SK-N-SH (cell line): ENCODE results near the gene SHISAL1. TPM values are rescaled to one million over a fixed set of nuclear protein-coding genes. Genes with fewer than 3 reads are reported as not detected.

ENCODE experiments used
- CTCF ChIA-PET: fragments of 300-600, 350-600 bp; formaldehyde crosslinking; extraction: SDS; loops from one replicate; lab custom pipeline; 2021; lab: Yijun Ruan, JAX
- POLR2A ChIA-PET: fragments of 350-600 bp; sonication (Branson Sonifier 250); formaldehyde crosslinking; extraction: SDS; loops from one replicate; lab custom pipeline; 2020; ENCODE audit warnings: antibody characterized with exemption, inconsistent platforms; lab: Yijun Ruan, JAX
- DNase-seq: peaks from one replicate; pipeline ENCODE4 v3.0.0; 2012
- H2AFZ ChIP-seq: fragments of 200-600 bp; sonication (generic); 2 replicates; pipeline ENCODE4 v1.8.1; 2016; ENCODE audit warnings: antibody characterized with exemption, mild to moderate bottlenecking, low read depth
- H3F3A ChIP-seq: fragments of 200-600 bp; sonication (generic); replicated peaks from 2 replicates; pipeline ENCODE3; 2016; ENCODE audit warnings: antibody characterized with exemption, mild to moderate bottlenecking; ENCODE audit not compliant: insufficient read depth
- H3K27ac ChIP-seq, 2 experiments: fragments of 200-500 bp in 1 of 2; fragments of 200-600 bp in 1 of 2; sonication (Bioruptor generic) in 1 of 2; sonication (generic), shearing (Covaris generic) in 1 of 2; 2 replicates each; pipeline versions ENCODE4 v1.5.1 to v1.6.1; 2014 to 2016; ENCODE audit warnings: low read depth in 2 of 2, inconsistent platforms in 1 of 2, low read length in 1 of 2, mild to moderate bottlenecking in 1 of 2, mixed read lengths in 1 of 2
- H3K27me3 ChIP-seq: fragments of 200-600 bp; sonication (generic), shearing (Covaris generic); 2 replicates; pipeline ENCODE4 v1.6.1; 2016; ENCODE audit warnings: mixed run types; ENCODE audit not compliant: insufficient read depth
- H3K36me3 ChIP-seq, 2 experiments: fragments of 200-500 bp in 1 of 2; fragments of 200-600 bp in 1 of 2; sonication (Bioruptor generic) in 1 of 2; sonication (generic) in 1 of 2; replicated peaks in 1 of 2; 2 replicates each; pipeline versions ENCODE3 to v1.5.1; 2014 to 2016; ENCODE audit warnings: low read length in 1 of 2, mild to moderate bottlenecking in 1 of 2; ENCODE audit not compliant: insufficient read depth in 2 of 2, control insufficient read depth in 1 of 2
- H3K4me1 ChIP-seq, 2 experiments: fragments of 200-500 bp in 1 of 2; fragments of 200-600 bp in 1 of 2; sonication (Bioruptor generic) in 1 of 2; sonication (generic), shearing (Covaris generic) in 1 of 2; 2 replicates each; pipeline versions ENCODE4 v1.5.1 to v1.6.1; 2014 to 2016; ENCODE audit warnings: low read depth in 1 of 2, low read length in 1 of 2, mixed run types in 1 of 2; ENCODE audit not compliant: insufficient read depth in 2 of 2, control insufficient read depth in 1 of 2
- H3K4me2 ChIP-seq: fragments of 200-600 bp; sonication (generic), shearing (Covaris generic); 2 replicates; pipeline ENCODE4 v1.6.1; 2017; ENCODE audit warnings: mixed run types
- H3K4me3 ChIP-seq, 2 experiments: fragments of 200-500 bp in 1 of 2; fragments of 200-600 bp in 1 of 2; sonication (Bioruptor generic) in 1 of 2; sonication (generic), shearing (Covaris generic) in 1 of 2; 2 replicates each; pipeline versions ENCODE4 v1.5.1 to v1.8.1; 2014 to 2016; ENCODE audit warnings: low read depth in 2 of 2, inconsistent platforms in 1 of 2, low read length in 1 of 2, mild to moderate bottlenecking in 1 of 2, mixed read lengths in 1 of 2, moderate library complexity in 1 of 2
- H3K79me2 ChIP-seq: fragments of 200-600 bp; sonication (generic); 2 replicates; pipeline ENCODE4 v1.8.1; 2017; ENCODE audit warnings: mild to moderate bottlenecking; ENCODE audit not compliant: insufficient read depth
- H3K9ac ChIP-seq: fragments of 200-600 bp; sonication (generic); 2 replicates; pipeline ENCODE4 v1.6.1; 2017; ENCODE audit warnings: mixed run types
- H3K9me2 ChIP-seq: fragments of 200-600 bp; sonication (generic); 2 replicates; pipeline ENCODE4 v1.6.1; 2017; ENCODE audit warnings: mixed run types
- H3K9me3 ChIP-seq: fragments of 200-600 bp; sonication (generic); 2 replicates; pipeline ENCODE4 v1.6.1; 2017; ENCODE audit warnings: mixed run types, mild to moderate bottlenecking, moderate library complexity
- H4K20me1 ChIP-seq: fragments of 200-600 bp; sonication (generic); 2 replicates; pipeline ENCODE4 v1.6.1; 2017; ENCODE audit warnings: mild to moderate bottlenecking, mixed run types; ENCODE audit not compliant: insufficient read depth
- CHD2 ChIP-seq: fragments of 150-350 bp; IDR thresholded peaks from 2 replicates; pipeline ENCODE4 v1.6.1; 2018; ENCODE audit warnings: low read length; ENCODE audit not compliant: partially characterized antibody
- ELF1 ChIP-seq: IDR thresholded peaks from 2 replicates; pipeline ENCODE4 v1.4.0; 2012
- FOSL2 ChIP-seq: IDR thresholded peaks from 2 replicates; pipeline ENCODE4 v1.4.0; 2012; ENCODE audit warnings: low read depth, mild to moderate bottlenecking, moderate library complexity, borderline replicate concordance
- FOXJ3 ChIP-seq: sonication (generic); formaldehyde crosslinking; IDR thresholded peaks from 2 replicates; pipeline ENCODE4 v1.5.1; 2020; ENCODE audit warnings: mild to moderate bottlenecking, missing genetic modification reagents
- GABPA ChIP-seq: IDR thresholded peaks from 2 replicates; pipeline ENCODE4 v1.4.0; 2012; ENCODE audit warnings: low read depth, mild to moderate bottlenecking
- MXI1 ChIP-seq: IDR thresholded peaks from 2 replicates; pipeline ENCODE4 v1.6.1; 2012; ENCODE audit warnings: mild to moderate bottlenecking, low read depth, low read length, improper control_type of control experiment
- POLR2AphosphoS5 ChIP-seq: IDR thresholded peaks from 2 replicates; pipeline ENCODE4 v1.6.1; 2012; ENCODE audit warnings: low read depth, low read length
- RCOR1 ChIP-seq: fragments of 150-350 bp; IDR thresholded peaks from 2 replicates; pipeline ENCODE4 v1.6.1; 2017; ENCODE audit warnings: antibody characterized with exemption, low read length
- REST ChIP-seq: IDR thresholded peaks from 2 replicates; pipeline ENCODE4 v1.6.1; 2012; ENCODE audit warnings: mild to moderate bottlenecking, low read depth, low read length, moderate library complexity
- SIN3A ChIP-seq: IDR thresholded peaks from 2 replicates; pipeline ENCODE4 v1.6.1; 2012; ENCODE audit warnings: low read depth, mild to moderate bottlenecking, low read length, moderate library complexity, borderline replicate concordance
- WGBS: methylation state at CpG from one replicate; pipeline ENCODE4 v1.1.6; 2017; ENCODE audit warnings: low lambda C conversion rate; 5-methylcytosine and 5-hydroxymethylcytosine counted together
- polyA plus RNA-seq, 3 experiments: library from polyadenylated mRNA; depleted of rRNA; stranded (reverse); fragments of >200 nt; gene quantifications; 2 replicates each; pipeline ENCODE4 v1.2.3, GENCODE V29; 2012
- TF ChIP-seq, protein P1 (sequence below): fragments of 200-600 bp; sonication (generic); IDR thresholded peaks from 2 replicates; pipeline ENCODE4 v1.6.1; 2017; ENCODE audit warnings: antibody characterized with exemption, mild to moderate bottlenecking, moderate library complexity

The SHISAL1 gene
- 0.10 and 0.11 TPM in 2 replicates for polyA plus RNA-seq (2012; rRNA removed)
- 0.06 and 0.08 TPM in 2 replicates for polyA plus RNA-seq (2012; cell fraction: cytosol; rRNA removed)
- polyA plus RNA-seq (2012; cell fraction: nucleus; rRNA removed) = 0.06 and 0.10 TPM in 2 replicates

GRCh38 chr22:44312766-44313165, at the start of gene SHISAL1:
Gene SHISAL1, minus strand, starts transcription at chr22:44312951. Its CDS starts 12,006 bp downstream, at chr22:44300945.
- no peaks in the 10 kb centered on the region for H4K20me1 ChIP-seq
- POLR2A ChIA-PET = no interaction called here
- no peak for DNase-seq
- no peaks in the 10 kb centered on the region for H3K79me2 ChIP-seq
- CTCF ChIA-PET = interaction anchor here (1.7 kb wide), 1 partner anchor 8 kb away, joined by 5 read pairs; no protein-coding TSS in a partner anchor
- no peaks in the 10 kb centered on the region for H3K9me2 ChIP-seq
- H3K27me3 ChIP-seq = no peaks in the 10 kb centered on the region
- peaks cover 11 to 12% of the 10 kb centered on the region in 2 experiments; a peak in 3 of 4 replicates for H3K4me1 ChIP-seq
- no peak within 1 kb of the TSS for H2AFZ ChIP-seq
- H3K4me3 ChIP-seq = no peak within 1 kb of the TSS
- H3K27ac ChIP-seq = peak within 1 kb of the TSS in 1 of 2 experiments; percentile 21; a peak in 2 of 4 replicates
- TF ChIP-seq SIN3A (no peak), RCOR1 (no peak), MXI1 (no peak), GABPA (no peak), FOXJ3 (no peak), FOSL2 (no peak), POLR2AphosphoS5 (no peak), ELF1 (no peak), REST (no peak), CHD2 (no peak)
- TF ChIP-seq, protein P1, sequence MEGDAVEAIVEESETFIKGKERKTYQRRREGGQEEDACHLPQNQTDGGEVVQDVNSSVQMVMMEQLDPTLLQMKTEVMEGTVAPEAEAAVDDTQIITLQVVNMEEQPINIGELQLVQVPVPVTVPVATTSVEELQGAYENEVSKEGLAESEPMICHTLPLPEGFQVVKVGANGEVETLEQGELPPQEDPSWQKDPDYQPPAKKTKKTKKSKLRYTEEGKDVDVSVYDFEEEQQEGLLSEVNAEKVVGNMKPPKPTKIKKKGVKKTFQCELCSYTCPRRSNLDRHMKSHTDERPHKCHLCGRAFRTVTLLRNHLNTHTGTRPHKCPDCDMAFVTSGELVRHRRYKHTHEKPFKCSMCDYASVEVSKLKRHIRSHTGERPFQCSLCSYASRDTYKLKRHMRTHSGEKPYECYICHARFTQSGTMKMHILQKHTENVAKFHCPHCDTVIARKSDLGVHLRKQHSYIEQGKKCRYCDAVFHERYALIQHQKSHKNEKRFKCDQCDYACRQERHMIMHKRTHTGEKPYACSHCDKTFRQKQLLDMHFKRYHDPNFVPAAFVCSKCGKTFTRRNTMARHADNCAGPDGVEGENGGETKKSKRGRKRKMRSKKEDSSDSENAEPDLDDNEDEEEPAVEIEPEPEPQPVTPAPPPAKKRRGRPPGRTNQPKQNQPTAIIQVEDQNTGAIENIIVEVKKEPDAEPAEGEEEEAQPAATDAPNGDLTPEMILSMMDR = no peak
- 0 out of 2 replicates have a peak within 1 kb of the TSS, but pooled peaks have one; percentile 10 for H3K4me2 ChIP-seq
- no peaks in the 10 kb centered on the region for H3K9me3 ChIP-seq
- 73% methylated on average over 2 of the region's 12 CpGs for whole genome bisulfite sequencing
- peak within 1 kb of the TSS; percentile 21; the same call in 1 of the 2 replicates for H3K9ac ChIP-seq
- peaks cover 6% of the 10 kb centered on the region for H3F3A ChIP-seq
- H3K36me3 ChIP-seq = no peaks in the 10 kb centered on the region
